Measurements from ENCODE around the gene USP6. TPM values are rescaled to one million over a fixed set of nuclear protein-coding genes. Genes with fewer than 3 reads are reported as not detected.
"Not testable (repeated sequence)": the region's sequence is repeated elsewhere in the genome, so short reads cannot be mapped to it uniquely, and the experiment has no call there.

The USP6 gene
- total RNA-seq, 1 experiment from 2014 or later, result 0.08 TPM

DNA sequence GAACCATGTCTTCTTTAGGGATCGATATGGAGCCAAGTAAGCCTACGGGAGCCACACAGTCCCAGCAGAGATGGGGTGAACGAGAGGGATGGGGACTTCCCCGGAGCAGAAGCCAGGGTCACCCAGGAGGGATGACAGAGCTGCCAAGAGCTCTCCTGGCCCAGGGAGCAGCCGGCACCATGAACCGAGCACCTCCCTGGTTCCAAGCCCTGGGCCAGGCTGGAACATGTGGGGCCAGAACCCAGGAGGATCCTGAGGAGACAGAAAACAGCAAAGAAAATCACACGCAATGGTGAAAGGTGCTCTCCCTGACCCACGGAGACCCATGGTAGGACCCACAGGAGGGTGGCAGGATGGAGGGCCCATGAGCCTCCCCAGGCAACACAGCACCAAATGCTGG, 18.1 kb downstream of the USP6 start:
- H3K27me3 ChIP-seq (ENCODE audit: control insufficient read depth, insufficient read depth, low read length); H3K4me3 ChIP-seq (ENCODE audit: low read depth in 2 of 2, low read length in 2 of 2); H3K27ac ChIP-seq (ENCODE audit: low read length); H3K36me3 ChIP-seq (ENCODE audit: control insufficient read depth, insufficient read depth, low read length); in situ Hi-C loops (cut with HindIII; ENCODE audit: low pct_unique_long_range_greater_than_20kb, low sequenced_read_pairs); H3K4me1 ChIP-seq (ENCODE audit: control insufficient read depth, insufficient read depth, low read length); DNase-seq (ENCODE audit: low read depth, low spot score); POLR2A ChIA-PET; H3K9me3 ChIP-seq (ENCODE audit: control insufficient read depth, insufficient read depth, low read depth, low read length); ATAC-seq; intact Hi-C loops (cut with micrococcal nuclease; ENCODE audit: unreplicated experiment); BruUV-seq (replicated peaks); CTCF ChIA-PET: not testable (repeated sequence)

- H3K27me3 ChIP-seq (ENCODE audit: control insufficient read depth, insufficient read depth, low read length); H3K4me3 ChIP-seq (ENCODE audit: low read depth in 2 of 2, low read length in 2 of 2); DNase-seq (ENCODE audit: low read depth, low spot score); H3K4me1 ChIP-seq (ENCODE audit: control insufficient read depth, insufficient read depth, low read length); ATAC-seq; BruUV-seq (replicated peaks); CTCF ChIA-PET; H3K27ac ChIP-seq (ENCODE audit: low read length); intact Hi-C loops (cut with micrococcal nuclease; ENCODE audit: unreplicated experiment); in situ Hi-C loops (cut with HindIII; ENCODE audit: low pct_unique_long_range_greater_than_20kb, low sequenced_read_pairs); H3K9me3 ChIP-seq (ENCODE audit: control insufficient read depth, insufficient read depth, low read depth, low read length); POLR2A ChIA-PET; H3K36me3 ChIP-seq (ENCODE audit: control insufficient read depth, insufficient read depth, low read length): not testable (repeated sequence)
These were observed 18.7 kb downstream of the USP6 start for GRCh38 chr17:5134571-5134970.

DNA sequence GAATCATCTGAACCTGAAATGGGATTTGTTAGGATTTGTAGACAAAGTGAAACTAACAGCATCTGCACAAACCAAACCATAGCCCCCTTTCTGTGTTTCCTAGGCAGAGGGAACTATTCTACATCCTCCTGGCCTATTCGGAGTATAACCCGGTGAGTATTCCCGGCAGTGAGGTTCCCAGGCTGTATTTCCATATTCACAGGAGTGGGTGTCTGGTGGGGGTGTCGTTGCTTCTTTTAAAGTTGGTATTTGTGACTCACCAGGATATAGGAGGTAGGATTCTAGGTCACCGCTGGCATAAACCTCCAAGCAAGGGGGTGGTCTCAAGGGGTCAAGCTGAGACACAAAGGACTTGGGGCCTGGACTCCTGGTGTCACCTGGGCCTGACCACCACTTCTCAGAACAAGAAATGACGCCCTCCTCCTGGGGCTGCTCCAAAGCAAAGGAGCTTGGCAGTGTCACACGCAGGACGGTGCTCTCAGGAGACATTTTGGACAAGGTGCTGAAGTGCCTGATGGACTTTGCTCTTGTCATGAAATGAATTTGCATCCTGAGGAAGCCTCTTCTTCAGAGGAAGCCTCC, 19.4 kb downstream of the USP6 start:
- H3K9me3 ChIP-seq (ENCODE audit: control insufficient read depth, insufficient read depth, low read depth, low read length); CTCF ChIA-PET; H3K27ac ChIP-seq (ENCODE audit: low read length); H3K36me3 ChIP-seq (ENCODE audit: control insufficient read depth, insufficient read depth, low read length); BruUV-seq (replicated peaks); POLR2A ChIA-PET; H3K27me3 ChIP-seq (ENCODE audit: control insufficient read depth, insufficient read depth, low read length); DNase-seq (ENCODE audit: low read depth, low spot score); in situ Hi-C loops (cut with HindIII; ENCODE audit: low pct_unique_long_range_greater_than_20kb, low sequenced_read_pairs); H3K4me3 ChIP-seq (ENCODE audit: low read depth in 2 of 2, low read length in 2 of 2); intact Hi-C loops (cut with micrococcal nuclease; ENCODE audit: unreplicated experiment); ATAC-seq; H3K4me1 ChIP-seq (ENCODE audit: control insufficient read depth, insufficient read depth, low read length): not testable (repeated sequence)

- DNase-seq (ENCODE audit: low read depth, low spot score), result no peak
- Histone ChIP-seq H3K9me3 (ENCODE audit: control insufficient read depth, insufficient read depth, low read depth, low read length) (no peaks in the 10 kb centered on the region), H3K27me3 (ENCODE audit: control insufficient read depth, insufficient read depth, low read length) (no peaks in the 10 kb centered on the region), H3K4me1 (ENCODE audit: control insufficient read depth, insufficient read depth, low read length) (no peaks in the 10 kb centered on the region), H3K36me3 (ENCODE audit: control insufficient read depth, insufficient read depth, low read length) (no peaks in the 10 kb centered on the region), H3K27ac (ENCODE audit: low read length) (no peak overlapping the region), H3K4me3 (ENCODE audit: low read depth in 2 of 2, low read length in 2 of 2) (no peak overlapping the region)
- CTCF ChIA-PET, result no interaction called here
- in situ Hi-C loops (cut with HindIII; ENCODE audit: low pct_unique_long_range_greater_than_20kb, low sequenced_read_pairs), result no loop called here
- ATAC-seq, result no peak
- POLR2A ChIA-PET, result no interaction called here
- no TSS peak for BruUV-seq (replicated peaks)
- TF ChIP-seq CTCF (IDR thresholded peaks at IDR 0.05) (no peak), POLR2AphosphoS5 (IDR thresholded peaks at IDR 0.05; ENCODE audit: low read depth, low read length) (no peak), TCF7L2 (IDR thresholded peaks at IDR 0.05; ENCODE audit: low read depth, low read length) (no peak), SIN3A (IDR thresholded peaks at IDR 0.05; ENCODE audit: borderline replicate concordance, insufficient read depth, low read depth, low read length) (no peak)
- TF ChIP-seq, protein P1, sequence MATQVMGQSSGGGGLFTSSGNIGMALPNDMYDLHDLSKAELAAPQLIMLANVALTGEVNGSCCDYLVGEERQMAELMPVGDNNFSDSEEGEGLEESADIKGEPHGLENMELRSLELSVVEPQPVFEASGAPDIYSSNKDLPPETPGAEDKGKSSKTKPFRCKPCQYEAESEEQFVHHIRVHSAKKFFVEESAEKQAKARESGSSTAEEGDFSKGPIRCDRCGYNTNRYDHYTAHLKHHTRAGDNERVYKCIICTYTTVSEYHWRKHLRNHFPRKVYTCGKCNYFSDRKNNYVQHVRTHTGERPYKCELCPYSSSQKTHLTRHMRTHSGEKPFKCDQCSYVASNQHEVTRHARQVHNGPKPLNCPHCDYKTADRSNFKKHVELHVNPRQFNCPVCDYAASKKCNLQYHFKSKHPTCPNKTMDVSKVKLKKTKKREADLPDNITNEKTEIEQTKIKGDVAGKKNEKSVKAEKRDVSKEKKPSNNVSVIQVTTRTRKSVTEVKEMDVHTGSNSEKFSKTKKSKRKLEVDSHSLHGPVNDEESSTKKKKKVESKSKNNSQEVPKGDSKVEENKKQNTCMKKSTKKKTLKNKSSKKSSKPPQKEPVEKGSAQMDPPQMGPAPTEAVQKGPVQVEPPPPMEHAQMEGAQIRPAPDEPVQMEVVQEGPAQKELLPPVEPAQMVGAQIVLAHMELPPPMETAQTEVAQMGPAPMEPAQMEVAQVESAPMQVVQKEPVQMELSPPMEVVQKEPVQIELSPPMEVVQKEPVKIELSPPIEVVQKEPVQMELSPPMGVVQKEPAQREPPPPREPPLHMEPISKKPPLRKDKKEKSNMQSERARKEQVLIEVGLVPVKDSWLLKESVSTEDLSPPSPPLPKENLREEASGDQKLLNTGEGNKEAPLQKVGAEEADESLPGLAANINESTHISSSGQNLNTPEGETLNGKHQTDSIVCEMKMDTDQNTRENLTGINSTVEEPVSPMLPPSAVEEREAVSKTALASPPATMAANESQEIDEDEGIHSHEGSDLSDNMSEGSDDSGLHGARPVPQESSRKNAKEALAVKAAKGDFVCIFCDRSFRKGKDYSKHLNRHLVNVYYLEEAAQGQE (IDR thresholded peaks at IDR 0.05; ENCODE audit: insufficient read depth in 1 of 2, low read depth in 2 of 2, low read length in 1 of 2), result no peak
- intact Hi-C loops (cut with micrococcal nuclease; ENCODE audit: unreplicated experiment), result no loop called here
These were observed 20.1 kb downstream of the USP6 start for GRCh38 chr17:5135726-5136579.

DNA sequence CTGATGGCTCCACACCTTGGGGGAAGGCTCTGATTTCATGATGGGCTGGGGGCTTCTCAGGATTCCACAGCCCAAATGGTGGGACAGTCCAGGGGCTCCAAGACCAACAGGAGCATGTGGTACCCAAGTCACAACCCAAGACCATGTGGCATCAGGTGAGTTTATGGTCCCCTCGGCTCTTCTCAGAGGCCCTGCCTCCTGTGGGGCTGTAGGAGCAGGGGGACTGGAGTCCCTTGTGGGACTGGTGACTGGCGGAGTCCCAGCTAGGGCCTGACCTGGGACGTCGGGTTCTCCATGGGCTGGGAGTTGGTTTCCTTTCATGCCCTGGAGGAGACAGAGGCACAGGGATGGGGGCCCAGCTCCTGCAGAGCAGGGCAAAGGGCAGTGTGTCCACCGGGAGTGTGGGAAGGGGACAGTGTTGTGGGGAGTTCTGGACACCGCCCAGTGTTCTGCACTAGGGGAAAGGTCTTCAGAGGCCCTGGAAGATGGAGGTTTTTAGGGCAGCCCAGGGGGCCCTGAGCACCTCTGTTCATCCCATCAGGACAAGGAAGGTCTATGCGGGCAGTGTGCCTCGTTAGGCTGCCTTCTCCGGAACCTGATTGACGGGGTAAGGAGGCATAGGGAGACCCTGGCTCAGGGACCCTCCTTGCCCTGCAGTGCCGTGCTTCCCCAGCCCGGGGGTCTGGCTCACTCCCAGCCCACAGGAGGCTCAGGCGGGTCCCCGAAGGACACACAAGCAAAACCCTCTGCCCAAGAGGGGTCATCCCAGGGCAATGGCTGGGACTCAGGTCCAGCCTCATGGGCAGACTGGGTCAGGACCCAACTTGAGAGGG, 21.0 kb downstream of the USP6 start:
- BruUV-seq (replicated peaks); POLR2A ChIA-PET; H3K4me1 ChIP-seq (ENCODE audit: control insufficient read depth, insufficient read depth, low read length); H3K4me3 ChIP-seq (ENCODE audit: low read depth in 2 of 2, low read length in 2 of 2); H3K36me3 ChIP-seq (ENCODE audit: control insufficient read depth, insufficient read depth, low read length); intact Hi-C loops (cut with micrococcal nuclease; ENCODE audit: unreplicated experiment); H3K27me3 ChIP-seq (ENCODE audit: control insufficient read depth, insufficient read depth, low read length); H3K27ac ChIP-seq (ENCODE audit: low read length); DNase-seq (ENCODE audit: low read depth, low spot score); in situ Hi-C loops (cut with HindIII; ENCODE audit: low pct_unique_long_range_greater_than_20kb, low sequenced_read_pairs); CTCF ChIA-PET; H3K9me3 ChIP-seq (ENCODE audit: control insufficient read depth, insufficient read depth, low read depth, low read length); ATAC-seq: not testable (repeated sequence)
